ENCODE data around the gene ROR2.

DNA sequence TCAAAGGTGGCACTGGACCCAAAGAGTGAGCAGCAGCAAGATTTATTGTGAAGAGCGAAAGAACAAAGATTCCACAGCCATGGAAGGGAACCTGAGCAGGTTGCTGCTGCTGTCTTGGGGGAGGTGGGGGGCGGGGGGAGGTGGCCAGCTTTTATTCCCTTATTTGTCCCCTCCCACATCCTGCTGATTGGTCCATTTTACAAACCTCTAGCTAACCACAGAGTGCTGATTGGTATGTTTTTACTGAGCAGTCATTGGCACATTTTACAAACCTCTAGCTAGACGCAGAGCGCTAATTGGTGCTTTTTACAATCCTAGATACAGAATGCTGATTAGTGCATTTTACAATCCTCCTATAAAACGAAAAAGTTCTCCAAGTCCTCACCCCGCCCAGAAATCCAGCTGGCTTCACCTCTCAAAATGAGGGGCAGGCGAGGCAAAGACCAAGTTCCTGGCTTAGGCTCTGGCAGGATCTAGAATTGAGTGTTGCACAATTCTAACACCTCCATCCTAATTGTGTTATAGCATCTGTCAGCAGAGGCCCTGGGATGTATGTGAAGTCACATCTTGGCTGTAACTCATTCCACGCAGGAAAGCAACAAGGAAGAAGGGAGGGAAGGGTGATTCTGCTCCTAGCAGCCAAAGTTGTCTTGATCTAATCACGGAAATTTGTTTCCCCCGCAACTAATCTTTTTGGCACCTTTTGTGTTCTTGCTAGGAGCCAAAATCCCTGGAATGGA is 34.3 kb downstream of the ROR2 start:
- TF ChIP-seq, protein P1, sequence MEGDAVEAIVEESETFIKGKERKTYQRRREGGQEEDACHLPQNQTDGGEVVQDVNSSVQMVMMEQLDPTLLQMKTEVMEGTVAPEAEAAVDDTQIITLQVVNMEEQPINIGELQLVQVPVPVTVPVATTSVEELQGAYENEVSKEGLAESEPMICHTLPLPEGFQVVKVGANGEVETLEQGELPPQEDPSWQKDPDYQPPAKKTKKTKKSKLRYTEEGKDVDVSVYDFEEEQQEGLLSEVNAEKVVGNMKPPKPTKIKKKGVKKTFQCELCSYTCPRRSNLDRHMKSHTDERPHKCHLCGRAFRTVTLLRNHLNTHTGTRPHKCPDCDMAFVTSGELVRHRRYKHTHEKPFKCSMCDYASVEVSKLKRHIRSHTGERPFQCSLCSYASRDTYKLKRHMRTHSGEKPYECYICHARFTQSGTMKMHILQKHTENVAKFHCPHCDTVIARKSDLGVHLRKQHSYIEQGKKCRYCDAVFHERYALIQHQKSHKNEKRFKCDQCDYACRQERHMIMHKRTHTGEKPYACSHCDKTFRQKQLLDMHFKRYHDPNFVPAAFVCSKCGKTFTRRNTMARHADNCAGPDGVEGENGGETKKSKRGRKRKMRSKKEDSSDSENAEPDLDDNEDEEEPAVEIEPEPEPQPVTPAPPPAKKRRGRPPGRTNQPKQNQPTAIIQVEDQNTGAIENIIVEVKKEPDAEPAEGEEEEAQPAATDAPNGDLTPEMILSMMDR (IDR thresholded peaks at IDR 0.05) = no peak
- TF ChIP-seq EP300 (IDR thresholded peaks at IDR 0.05; ENCODE audit: low read depth) = no peak
